ENCODE results near the gene RORB. TPM values are rescaled to one million over a fixed set of nuclear protein-coding genes. Genes with fewer than 3 reads are reported as not detected.
A peak's percentile ranks its signal among the peaks of the same experiment; 100 is the strongest.

RORB gene
- total RNA-seq, 1 donor: under 0.01 TPM

GRCh38 chr9:74577956-74578355 is 80.8 kb downstream of the RORB start:
- peak in 1 of 3 donors; percentile 10 for DNase-seq (ENCODE audit: low read depth in 2 of 3, low spot score in 2 of 3)

DNA sequence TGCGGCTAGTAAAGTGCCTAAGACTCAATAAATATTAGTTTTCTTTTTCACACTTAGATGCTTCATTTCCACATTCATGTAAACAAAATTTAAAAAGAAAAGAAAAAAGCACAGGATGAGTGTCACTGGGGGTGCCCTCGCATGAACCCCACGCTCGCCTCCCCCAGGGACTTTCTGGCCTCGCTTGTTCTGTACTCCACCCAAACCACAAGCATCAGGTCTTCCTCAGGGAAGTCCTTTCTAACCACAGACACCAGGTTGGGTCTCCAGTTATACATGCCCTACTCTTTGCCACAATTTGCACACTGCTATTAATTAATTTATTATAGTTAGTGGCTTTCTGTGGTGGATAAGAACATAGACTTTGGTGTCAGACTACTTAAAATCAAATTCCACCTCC is 92.4 kb downstream of the RORB start:
- DNase-seq (ENCODE audit: low read depth in 2 of 3, low spot score in 2 of 3): peak in 1 of 3 donors; percentile 3

DNA sequence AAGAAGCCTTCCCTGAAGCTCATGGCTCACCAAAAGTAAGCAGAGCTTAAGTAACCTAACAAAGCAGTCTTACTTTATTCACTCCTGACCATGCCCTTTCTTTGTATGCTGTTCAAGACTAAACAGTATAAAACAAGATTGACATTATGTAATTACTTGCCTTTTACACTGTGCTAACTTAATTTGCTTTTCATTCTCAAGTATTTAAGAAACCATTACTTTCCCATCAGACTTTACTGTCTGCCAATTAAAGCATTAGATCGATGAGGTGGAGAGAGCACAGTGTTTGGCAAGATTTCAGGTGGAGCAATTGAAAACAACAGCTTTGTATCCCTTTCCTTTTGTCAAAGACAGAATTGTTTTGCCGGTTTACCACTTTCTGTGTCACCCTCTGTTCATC is 98.2 kb downstream of the RORB start:
- no peak for DNase-seq (ENCODE audit: low read depth in 2 of 3, low spot score in 2 of 3)

GRCh38 chr9:74598874-74599273 is 101.7 kb downstream of the RORB start:
- no peak for DNase-seq (ENCODE audit: low read depth in 2 of 3, low spot score in 2 of 3)

GRCh38 chr9:74609671-74610405 is 112.7 kb downstream of the RORB start:
- no peak for DNase-seq (ENCODE audit: low read depth in 2 of 3, low spot score in 2 of 3)

- no peak for DNase-seq (ENCODE audit: low read depth in 2 of 3, low spot score in 2 of 3)
Observed at GRCh38 chr9:74610523-74611061, 113.5 kb downstream of the RORB start.

DNA sequence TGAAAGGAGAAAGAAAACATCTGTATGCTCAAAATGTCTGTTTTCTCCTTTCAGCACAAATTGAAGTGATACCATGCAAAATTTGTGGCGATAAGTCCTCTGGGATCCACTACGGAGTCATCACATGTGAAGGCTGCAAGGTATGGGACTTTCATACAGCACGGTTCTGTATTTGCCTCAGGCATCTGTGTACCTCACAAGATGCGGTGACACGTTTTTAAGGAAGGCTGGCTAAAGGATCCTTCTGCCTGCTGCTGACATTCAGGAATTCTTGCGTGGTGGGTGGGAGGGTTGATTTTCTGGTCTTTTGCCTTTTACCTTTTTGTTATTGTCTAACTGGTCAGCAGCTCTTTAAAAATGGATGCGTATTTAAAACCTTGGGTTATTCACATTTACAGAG is 133.1 kb downstream of the RORB start:
- no peak for DNase-seq (ENCODE audit: low read depth in 2 of 3, low spot score in 2 of 3)

DNA sequence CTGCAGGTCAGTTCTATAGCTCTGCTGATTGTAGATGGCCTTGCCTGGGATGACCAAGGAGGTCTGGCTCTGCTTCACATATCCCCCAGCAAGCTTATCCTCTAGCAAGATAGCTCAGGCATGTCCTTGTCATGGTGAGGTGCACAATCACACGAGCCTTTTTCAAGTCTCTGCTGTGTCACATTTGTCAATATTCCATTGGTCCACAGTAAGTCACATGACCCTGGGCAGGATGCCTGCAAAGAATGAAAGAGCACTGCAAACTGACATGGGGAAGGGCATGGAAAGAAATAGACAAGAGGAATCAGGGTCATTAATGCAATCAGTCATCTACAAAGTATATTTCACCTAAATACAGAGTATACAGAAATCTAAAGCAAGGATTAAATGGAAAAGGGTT is 142.0 kb downstream of the RORB start:
- no peak for DNase-seq (ENCODE audit: low read depth in 2 of 3, low spot score in 2 of 3)

GRCh38 chr9:74642376-74642775 is 145.2 kb downstream of the RORB start:
- no peak for DNase-seq (ENCODE audit: low read depth in 2 of 3, low spot score in 2 of 3)

DNA sequence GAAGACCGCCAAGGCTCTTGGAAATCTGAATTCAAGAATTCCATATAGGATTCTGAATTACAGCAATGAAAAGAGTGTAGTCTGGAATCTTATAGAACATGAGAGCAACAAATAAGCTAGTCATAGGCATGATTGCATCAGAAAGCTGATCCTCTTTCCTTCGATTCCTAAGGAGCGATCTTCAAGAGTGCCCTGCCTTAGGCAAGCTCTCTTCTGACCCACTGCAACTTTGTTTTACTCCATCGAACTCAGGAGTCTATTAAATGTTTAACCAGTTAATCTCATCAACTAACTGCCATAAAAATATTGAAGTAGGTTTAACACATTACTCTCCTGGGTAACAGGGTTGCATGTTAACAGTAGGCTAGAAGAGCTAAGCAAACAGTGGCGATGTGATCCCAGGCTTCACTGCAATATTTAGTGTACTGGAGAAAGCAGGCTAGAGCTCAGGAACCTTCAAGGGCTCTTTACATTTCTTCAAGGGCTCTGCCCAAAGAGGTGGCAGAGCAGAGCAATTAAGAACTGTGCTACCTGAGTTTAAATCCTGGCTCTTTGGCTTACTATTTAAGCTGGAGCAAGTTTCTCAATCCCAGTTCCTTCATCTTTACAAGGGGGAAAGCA is 146.3 kb downstream of the RORB start:
- DNase-seq (ENCODE audit: low read depth in 2 of 3, low spot score in 2 of 3): no peak

- no peak for DNase-seq (ENCODE audit: low read depth in 2 of 3, low spot score in 2 of 3)
Observed at GRCh38 chr9:74644023-74644422, 146.9 kb downstream of the RORB start.

DNA sequence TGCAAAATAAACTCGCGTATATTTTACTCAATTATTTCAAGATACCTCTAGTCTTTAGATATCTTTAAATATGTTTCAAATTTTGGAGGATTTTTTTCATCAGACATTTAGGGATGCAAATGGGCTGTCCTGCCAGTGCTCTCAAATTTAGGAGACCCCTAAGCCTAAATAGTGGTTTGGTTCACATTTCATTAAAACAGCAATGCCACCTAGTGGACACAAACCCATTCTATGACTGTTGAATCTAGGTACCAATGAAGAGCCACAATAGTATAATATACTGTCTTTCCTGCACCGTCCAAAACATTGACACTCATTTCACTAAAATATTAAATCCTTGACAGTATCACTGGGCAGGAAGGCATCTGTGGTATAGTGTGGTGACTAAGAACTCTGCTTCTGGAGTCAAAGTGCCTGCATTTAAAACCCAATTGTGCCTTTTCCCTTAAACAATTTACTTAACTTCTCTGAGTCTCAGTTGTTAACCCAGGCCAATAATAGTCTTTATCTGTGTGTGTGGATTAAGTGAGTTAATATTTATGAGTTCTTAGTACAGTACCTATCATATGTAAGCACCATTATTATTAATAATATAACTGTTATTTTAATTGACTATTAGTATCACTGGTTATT is 148.0 kb downstream of the RORB start:
- peak in 2 of 3 donors; percentile 6 to 30 for DNase-seq (ENCODE audit: low read depth in 2 of 3, low spot score in 2 of 3)

GRCh38 chr9:74653410-74654080 is 156.4 kb downstream of the RORB start:
- DNase-seq (ENCODE audit: low read depth in 2 of 3, low spot score in 2 of 3): no peak

DNA sequence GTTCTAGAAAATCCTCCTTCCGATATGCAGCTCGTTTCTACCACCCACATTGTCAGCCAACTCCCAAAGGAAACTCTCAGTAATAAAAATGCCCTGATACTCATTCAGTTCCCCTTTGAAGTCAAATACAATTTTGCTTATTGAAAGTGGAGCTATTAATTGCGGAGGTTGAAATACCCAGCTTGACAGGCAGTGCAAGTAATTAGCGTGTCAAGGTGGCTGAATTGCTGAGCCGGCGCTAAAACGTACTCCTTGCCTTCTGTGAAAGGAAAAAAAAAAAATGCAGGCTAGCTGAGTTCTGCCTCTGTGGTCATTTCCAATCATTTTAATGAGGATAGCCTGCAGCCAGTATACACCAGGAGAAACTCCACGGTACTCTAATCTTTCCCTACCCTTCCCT is 165.5 kb downstream of the RORB start:
- no peak for DNase-seq (ENCODE audit: low read depth in 2 of 3, low spot score in 2 of 3)

GRCh38 chr9:74663439-74663838 is 166.3 kb downstream of the RORB start:
- DNase-seq (ENCODE audit: low read depth in 2 of 3, low spot score in 2 of 3): no peak

DNA sequence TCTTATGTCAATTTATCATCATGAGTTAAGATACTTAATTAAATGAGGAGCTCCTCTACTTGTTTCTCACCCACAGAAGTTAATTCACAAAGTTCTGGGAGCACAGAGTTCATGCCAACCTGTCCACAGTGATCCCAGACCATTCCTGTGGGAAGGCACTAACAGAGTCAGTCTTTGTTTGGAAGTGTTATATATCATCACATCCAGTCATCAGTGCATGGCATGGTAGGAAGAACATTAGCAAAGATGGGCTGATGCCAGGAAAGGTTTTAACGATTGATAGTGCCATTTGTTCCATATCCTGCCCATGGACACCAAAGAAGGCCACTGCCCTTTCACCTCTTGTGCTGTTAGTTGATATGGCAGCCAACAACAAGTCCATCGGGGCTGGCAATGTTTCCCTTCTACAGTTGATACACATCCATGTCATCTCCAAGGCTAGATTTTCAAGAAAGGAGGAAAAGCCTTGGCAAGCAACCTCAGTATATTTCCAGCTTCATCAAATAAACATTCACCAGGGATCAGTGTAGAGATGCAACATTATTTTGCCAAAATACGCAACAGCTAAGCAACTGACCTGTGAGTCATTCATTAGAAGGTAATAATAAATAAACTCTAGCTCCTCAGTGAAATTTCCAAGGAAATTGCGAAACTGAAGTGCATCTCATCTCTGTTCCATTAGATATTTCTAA is 169.6 kb downstream of the RORB start:
- DNase-seq (ENCODE audit: low read depth in 2 of 3, low spot score in 2 of 3): no peak

DNA sequence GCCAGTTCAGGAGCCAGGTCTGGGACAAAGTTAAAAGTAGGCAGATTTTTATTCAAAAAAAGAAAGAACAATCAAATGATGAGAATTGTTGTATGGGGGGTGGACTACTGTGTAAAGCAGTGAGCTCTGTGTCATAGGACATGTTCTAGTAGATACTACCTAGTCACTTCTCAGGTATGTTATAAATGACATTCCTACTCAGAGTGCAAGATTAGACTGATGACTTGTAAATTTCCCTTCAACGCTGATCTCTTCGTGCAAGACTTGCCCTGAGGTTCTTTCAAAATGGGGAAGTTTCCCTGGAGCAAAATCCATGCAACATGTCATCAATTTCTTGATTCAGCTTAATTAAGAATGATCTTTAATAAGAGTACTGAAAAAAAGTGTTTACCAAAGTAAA is 175.1 kb downstream of the RORB start:
- DNase-seq (ENCODE audit: low read depth in 2 of 3, low spot score in 2 of 3): no peak

GRCh38 chr9:74674077-74674476 is 176.9 kb downstream of the RORB start:
- DNase-seq (ENCODE audit: low read depth in 2 of 3, low spot score in 2 of 3): no peak

DNA sequence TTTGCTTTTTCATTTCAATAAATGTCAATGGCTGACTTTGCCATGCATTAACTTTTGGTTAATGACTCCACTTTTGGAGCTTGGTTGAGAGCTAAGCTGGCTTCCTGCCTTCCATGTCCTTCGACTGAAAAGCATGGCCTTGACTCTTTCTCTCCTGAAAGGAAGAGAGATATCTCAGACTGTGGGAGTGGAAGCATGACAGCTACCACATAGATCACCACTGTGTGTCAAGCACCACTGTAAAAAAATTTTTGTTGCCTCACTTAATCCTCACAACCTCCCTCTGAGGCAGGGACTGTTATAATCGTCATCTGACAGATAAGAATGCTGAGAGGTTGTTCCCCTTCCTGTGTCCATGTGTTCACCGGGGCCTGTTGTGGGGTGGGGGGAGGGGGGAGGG is 184.8 kb downstream of the RORB start:
- DNase-seq (ENCODE audit: low read depth in 2 of 3, low spot score in 2 of 3): no peak

DNA sequence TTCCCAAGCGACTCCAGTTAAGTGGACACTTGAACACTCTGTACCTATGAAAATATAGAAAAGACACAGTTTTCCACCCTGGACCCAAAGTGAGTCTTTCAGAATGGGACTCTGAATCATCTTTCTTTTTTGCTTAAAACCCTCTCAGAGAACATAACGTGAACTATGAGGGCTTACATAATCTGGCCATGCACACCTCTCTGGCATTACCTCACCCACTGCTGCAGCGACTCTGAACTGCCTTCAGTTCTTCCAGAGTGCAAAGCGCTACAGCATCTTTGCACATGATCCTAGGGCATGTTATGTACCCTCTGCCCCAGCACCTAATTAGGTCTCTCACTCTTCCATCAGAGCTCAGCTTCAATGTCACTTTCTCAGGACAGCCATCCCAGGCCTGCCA is 186.2 kb downstream of the RORB start:
- DNase-seq (ENCODE audit: low read depth in 2 of 3, low spot score in 2 of 3): no peak

DNA sequence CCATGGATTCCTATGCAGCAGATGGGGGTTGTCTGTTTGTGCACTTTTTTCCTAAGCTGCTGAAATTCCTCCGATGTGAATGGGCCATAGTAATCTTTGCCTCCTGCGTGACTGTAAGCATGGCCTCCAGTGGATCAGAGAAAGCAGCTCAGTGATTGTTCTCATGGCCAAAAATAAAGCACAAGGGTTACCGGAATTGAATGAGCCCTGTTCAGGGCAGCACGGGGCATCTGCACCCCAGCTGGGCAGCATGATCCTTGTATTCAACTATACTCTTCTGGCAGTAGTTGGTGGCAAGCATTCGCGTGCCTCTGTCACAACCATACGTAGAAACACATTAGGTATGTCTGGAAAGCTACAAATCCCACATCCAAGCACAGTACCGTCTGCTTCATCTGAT is 193.9 kb downstream of the RORB start:
- no peak for DNase-seq (ENCODE audit: low read depth in 2 of 3, low spot score in 2 of 3)

All from hematopoietic multipotent progenitor cell (in vitro differentiated cells).